IPS DF 6.9 (cell line): Measurements from ENCODE around the gene TTC27.
"Not testable (repeated sequence)": the region's sequence is repeated elsewhere in the genome, so short reads cannot be mapped to it uniquely, and the experiment has no call there.

Experiments
- DNase-seq: peaks from one replicate; pipeline ENCODE4 v3.0.0-alpha.2; 2013; ENCODE audit warnings: low read depth, low spot score
- H3K27ac ChIP-seq: one replicate; pipeline ENCODE4 v1.5.1; 2013; ENCODE audit warnings: low read length, control low read depth
- H3K27me3 ChIP-seq: 2 replicates; pipeline ENCODE4 v1.6.1; 2013; ENCODE audit warnings: mild to moderate bottlenecking, low read length; ENCODE audit not compliant: control insufficient read depth, insufficient read depth
- H3K36me3 ChIP-seq: 2 replicates; pipeline ENCODE4 v1.6.1; 2013; ENCODE audit warnings: low read length; ENCODE audit not compliant: control insufficient read depth, insufficient read depth
- H3K4me1 ChIP-seq: 2 replicates; pipeline ENCODE4 v1.6.1; 2013; ENCODE audit warnings: low read length; ENCODE audit not compliant: control insufficient read depth, insufficient read depth
- H3K4me3 ChIP-seq: 2 replicates; pipeline ENCODE4 v1.5.1; 2013; ENCODE audit warnings: mild to moderate bottlenecking, low read length
- H3K9me3 ChIP-seq: 2 replicates; pipeline ENCODE4 v1.6.1; 2013; ENCODE audit warnings: low read length, inconsistent platforms; ENCODE audit not compliant: control insufficient read depth, insufficient read depth
- WGBS: extraction: QIAGEN DNeasy Blood & Tissue Kit; methylation state at CpG from one replicate; pipeline ENCODE4 v1.1.7; 2013; ENCODE audit warnings: mixed read lengths, missing lambda C conversion rate; ENCODE audit not compliant: insufficient read length, insufficient coverage; 5-methylcytosine and 5-hydroxymethylcytosine counted together

TTC27 gene

GRCh38 chr2:32862269-32863055 lies 234.6 kb downstream of the TTC27 start:
- H3K36me3 ChIP-seq, result no peaks in the 10 kb centered on the region
- H3K4me3 ChIP-seq, result no peak overlapping the region
- no peaks in the 10 kb centered on the region for H3K4me1 ChIP-seq
- H3K27ac ChIP-seq, result no peak overlapping the region
- H3K9me3 ChIP-seq, result no peaks in the 10 kb centered on the region
- no peak for DNase-seq
- no CpG with 5 or more reads among the region's 4 CpGs for WGBS
- H3K27me3 ChIP-seq, result no peaks in the 10 kb centered on the region

GRCh38 chr2:32863326-32863725 lies 235.5 kb downstream of the TTC27 start:
- H3K4me3 ChIP-seq, result no peak overlapping the region
- no peaks in the 10 kb centered on the region for H3K4me1 ChIP-seq
- no peaks in the 10 kb centered on the region for H3K36me3 ChIP-seq
- H3K27ac ChIP-seq, result no peak overlapping the region
- H3K9me3 ChIP-seq, result no peaks in the 10 kb centered on the region
- no CpG with 5 or more reads among the region's 2 CpGs for WGBS
- H3K27me3 ChIP-seq, result no peaks in the 10 kb centered on the region
- DNase-seq, result no peak

GRCh38 chr2:32863803-32864202 lies 236.0 kb downstream of the TTC27 start:
- Histone ChIP-seq H3K4me1 (no peaks in the 10 kb centered on the region), H3K27ac (no peak overlapping the region), H3K4me3 (no peak overlapping the region), H3K27me3 (no peaks in the 10 kb centered on the region), H3K36me3 (no peaks in the 10 kb centered on the region), H3K9me3 (no peaks in the 10 kb centered on the region)
- WGBS, result no CpG with 5 or more reads among the region's 7 CpGs
- no peak for DNase-seq

GRCh38 chr2:32864334-32865111 lies 236.7 kb downstream of the TTC27 start:
- no peaks in the 10 kb centered on the region for H3K27me3 ChIP-seq
- WGBS, result no CpG with 5 or more reads among the region's 7 CpGs

GRCh38 chr2:32865399-32866068 lies 237.7 kb downstream of the TTC27 start:
- Histone ChIP-seq H3K36me3 (no peaks in the 10 kb centered on the region), H3K4me1 (no peaks in the 10 kb centered on the region), H3K9me3 (no peaks in the 10 kb centered on the region), H3K27ac (no peak overlapping the region), H3K27me3 (no peaks in the 10 kb centered on the region), H3K4me3 (no peak overlapping the region)
- DNase-seq, result no peak
- WGBS, result no CpG with 5 or more reads among the region's 3 CpGs

More at GRCh38 chr2:32864334-32865111, 236.7 kb downstream of the TTC27 start:
- Histone ChIP-seq H3K9me3 (no peaks in the 10 kb centered on the region), H3K27ac (no peak overlapping the region), H3K4me3 (no peak overlapping the region), H3K4me1 (no peaks in the 10 kb centered on the region), H3K36me3 (no peaks in the 10 kb centered on the region)
- no peak for DNase-seq

GRCh38 chr2:32866462-32866861 lies 238.6 kb downstream of the TTC27 start:
- H3K4me1 ChIP-seq, H3K36me3 ChIP-seq, DNase-seq, H3K27me3 ChIP-seq, H3K4me3 ChIP-seq, H3K9me3 ChIP-seq, H3K27ac ChIP-seq: not testable (repeated sequence)
- no CpG with 5 or more reads among the region's 1 CpG for WGBS
